ENCODE measurements around the gene ITPRID1.

ITPRID1 gene

GRCh38 chr7:31475368-31475767, 38.5 kb upstream of the ITPRID1 start:
- H3F3A ChIP-seq (ENCODE audit: control insufficient read depth, insufficient read depth): no peaks in the 10 kb centered on the region
- H4K20me1 ChIP-seq (ENCODE audit: control insufficient read depth, insufficient read depth, low read depth, low read length): no peaks in the 10 kb centered on the region
- TF ChIP-seq EZH2phosphoT487 (IDR thresholded peaks at IDR 0.05; ENCODE audit: borderline replicate concordance, low read length) (no peak), CTCF (IDR thresholded peaks at IDR 0.05; ENCODE audit: low read depth, low read length, poor library complexity, severe bottlenecking) (no peak)
- H3K9me2 ChIP-seq (replicated peaks; ENCODE audit: control insufficient read depth, low read length): no peaks in the 10 kb centered on the region
- H3K4me3 ChIP-seq (ENCODE audit: low read length): no peak overlapping the region
- no peak overlapping the region for H3K4me2 ChIP-seq (ENCODE audit: low read length)
- no peaks in the 10 kb centered on the region for H3K9me3 ChIP-seq (ENCODE audit: control insufficient read depth, insufficient read depth, low read length)
- peaks cover 4% of the 10 kb centered on the region for H3K27me3 ChIP-seq (ENCODE audit: control insufficient read depth, low read length)
- no peak overlapping the region for H3K27ac ChIP-seq (ENCODE audit: low read depth, low read length)
- H3K4me1 ChIP-seq (ENCODE audit: control insufficient read depth, low read length): no peaks in the 10 kb centered on the region
- H3K79me2 ChIP-seq (ENCODE audit: control insufficient read depth, low read length): no peaks in the 10 kb centered on the region
- no peaks in the 10 kb centered on the region for H3K36me3 ChIP-seq (ENCODE audit: control insufficient read depth, low read length)

GRCh38 chr7:31476073-31476745, 37.7 kb upstream of the ITPRID1 start:
- Histone ChIP-seq H3K27ac (ENCODE audit: low read depth, low read length) (no peak overlapping the region), H3K79me2 (ENCODE audit: control insufficient read depth, low read length) (no peaks in the 10 kb centered on the region), H3K9me2 (replicated peaks; ENCODE audit: control insufficient read depth, low read length) (no peaks in the 10 kb centered on the region), H3K4me3 (ENCODE audit: low read length) (no peak overlapping the region), H3K4me1 (ENCODE audit: control insufficient read depth, low read length) (no peaks in the 10 kb centered on the region), H3K9me3 (ENCODE audit: control insufficient read depth, insufficient read depth, low read length) (no peaks in the 10 kb centered on the region), H3K4me2 (ENCODE audit: low read length) (no peak overlapping the region), H3K27me3 (ENCODE audit: control insufficient read depth, low read length) (peaks cover 4% of the 10 kb centered on the region), H3F3A (ENCODE audit: control insufficient read depth, insufficient read depth) (no peaks in the 10 kb centered on the region), H4K20me1 (ENCODE audit: control insufficient read depth, insufficient read depth, low read depth, low read length) (no peaks in the 10 kb centered on the region), H3K36me3 (ENCODE audit: control insufficient read depth, low read length) (no peaks in the 10 kb centered on the region)
- TF ChIP-seq EZH2phosphoT487 (IDR thresholded peaks at IDR 0.05; ENCODE audit: borderline replicate concordance, low read length) (no peak), CTCF (IDR thresholded peaks at IDR 0.05; ENCODE audit: low read depth, low read length, poor library complexity, severe bottlenecking) (no peak)

GRCh38 chr7:31476941-31477677, 36.8 kb upstream of the ITPRID1 start:
- H3K27me3 ChIP-seq (ENCODE audit: control insufficient read depth, low read length): peaks cover 4% of the 10 kb centered on the region
- H3K4me2 ChIP-seq (ENCODE audit: low read length): no peak overlapping the region
- TF ChIP-seq CTCF (IDR thresholded peaks at IDR 0.05; ENCODE audit: low read depth, low read length, poor library complexity, severe bottlenecking) (no peak), EZH2phosphoT487 (IDR thresholded peaks at IDR 0.05; ENCODE audit: borderline replicate concordance, low read length) (no peak)
- no peaks in the 10 kb centered on the region for H3K9me3 ChIP-seq (ENCODE audit: control insufficient read depth, insufficient read depth, low read length)
- no peak overlapping the region for H3K27ac ChIP-seq (ENCODE audit: low read depth, low read length)
- no peaks in the 10 kb centered on the region for H3K9me2 ChIP-seq (replicated peaks; ENCODE audit: control insufficient read depth, low read length)
- H3K79me2 ChIP-seq (ENCODE audit: control insufficient read depth, low read length): no peaks in the 10 kb centered on the region
- no peaks in the 10 kb centered on the region for H3K4me1 ChIP-seq (ENCODE audit: control insufficient read depth, low read length)
- no peaks in the 10 kb centered on the region for H4K20me1 ChIP-seq (ENCODE audit: control insufficient read depth, insufficient read depth, low read depth, low read length)
- no peak overlapping the region for H3K4me3 ChIP-seq (ENCODE audit: low read length)
- no peaks in the 10 kb centered on the region for H3F3A ChIP-seq (ENCODE audit: control insufficient read depth, insufficient read depth)
- no peaks in the 10 kb centered on the region for H3K36me3 ChIP-seq (ENCODE audit: control insufficient read depth, low read length)
